ENCODE data around the gene SLC45A1. TPM values are rescaled to one million over a fixed set of nuclear protein-coding genes. Genes with fewer than 3 reads are reported as not detected.
A peak's percentile ranks its signal among the peaks of the same experiment; 100 is the strongest.

Gene SLC45A1
- total and polyA plus RNA-seq, 7 experiments from 2014 or later = 0.15 to 1.5 (median 1.2) TPM

GRCh38 chr1:8368956-8369639 is 51.2 kb downstream of the SLC45A1 start:
- no peak overlapping the region for H3K4me3 Mint-ChIP-seq
- H3K4me1 Mint-ChIP-seq = peaks cover 11 to 73% (median 58%) of the 10 kb centered on the region in 7 donors
- H3K36me3 Mint-ChIP-seq = peaks cover 0 to 26% (median 0%) of the 10 kb centered on the region in 5 donors
- no peak for DNase-seq
- H3K27me3 ChIP-seq (ENCODE audit: control insufficient read depth in 2 of 2, insufficient read depth in 2 of 2, low read length in 2 of 2) = no peaks in the 10 kb centered on the region
- ATAC-seq = no peak
- H3K4me1 ChIP-seq (ENCODE audit: control insufficient read depth in 2 of 2, insufficient read depth in 2 of 2, low read length in 2 of 2) = no peaks in the 10 kb centered on the region
- ChIA-PET POLR2A (no interaction called here), CTCF (interaction anchor here (0.6 kb wide), 1 partner anchor 54 kb away, joined by 7 read pairs; no protein-coding TSS in a partner anchor)
- H3K27ac Mint-ChIP-seq = peak overlapping the region in 5 of 9 donors; percentile 51 to 76 (median 70)
- H3K9me3 Mint-ChIP-seq = peaks cover 0 to 2% (median 0%) of the 10 kb centered on the region in 11 donors
- no peaks in the 10 kb centered on the region for H3K27me3 Mint-ChIP-seq
- H3K4me3 ChIP-seq (ENCODE audit: low read length) = no peak overlapping the region
- H3K9me3 ChIP-seq (ENCODE audit: control insufficient read depth in 2 of 3, low read length in 3 of 3) = no peaks in the 10 kb centered on the region
- intact Hi-C loops (cut with micrococcal nuclease) = no loop called here
- H3K36me3 ChIP-seq (ENCODE audit: control insufficient read depth in 2 of 3, insufficient read depth in 3 of 3, low read length in 3 of 3) = peaks cover 0 to 73% (median 8%) of the 10 kb centered on the region in 3 experiments
- H3K27ac ChIP-seq (ENCODE audit: low read depth, low read length) = no peak overlapping the region

- CTCF ChIA-PET = interaction anchor here (1.1 kb wide), 1 partner anchor 479 kb away, joined by 3 read pairs; no protein-coding TSS in a partner anchor
- peaks cover 3 to 5% of the 10 kb centered on the region in 2 donors for H3K4me1 ChIP-seq (ENCODE audit: control insufficient read depth in 2 of 2, insufficient read depth in 2 of 2, low read length in 2 of 2)
- peak overlapping the region in 7 of 9 donors; percentile 2 to 59 (median 26) for H3K27ac Mint-ChIP-seq
- peaks cover 0 to 62% (median 4%) of the 10 kb centered on the region in 3 experiments for H3K36me3 ChIP-seq (ENCODE audit: control insufficient read depth in 2 of 3, insufficient read depth in 3 of 3, low read length in 3 of 3)
- peaks cover 0 to 2% (median 0%) of the 10 kb centered on the region in 11 donors for H3K9me3 Mint-ChIP-seq
- no peak overlapping the region for H3K27ac ChIP-seq (ENCODE audit: low read depth, low read length)
- H3K9me3 ChIP-seq (ENCODE audit: control insufficient read depth in 2 of 3, low read length in 3 of 3) = no peaks in the 10 kb centered on the region
- no peak for DNase-seq
- peak overlapping the region in 1 of 10 donors; percentile 17 for H3K4me3 Mint-ChIP-seq
- no peaks in the 10 kb centered on the region for H3K27me3 Mint-ChIP-seq
- H3K27me3 ChIP-seq (ENCODE audit: control insufficient read depth in 2 of 2, insufficient read depth in 2 of 2, low read length in 2 of 2) = no peaks in the 10 kb centered on the region
- POLR2A ChIA-PET = interaction anchor here (1.3 kb wide), 1 partner anchor 12 kb away, joined by 4 read pairs; no protein-coding TSS in a partner anchor
- H3K4me3 ChIP-seq (ENCODE audit: low read length) = no peak overlapping the region
- H3K4me1 Mint-ChIP-seq = peaks cover 17 to 85% (median 69%) of the 10 kb centered on the region in 7 donors
- peaks cover 0 to 23% (median 0%) of the 10 kb centered on the region in 5 donors for H3K36me3 Mint-ChIP-seq
- ATAC-seq = no peak
- intact Hi-C loops (cut with micrococcal nuclease) = no loop called here
Measured at GRCh38 chr1:8370046-8370881, 52.4 kb downstream of the SLC45A1 start.

- no peak overlapping the region for H3K4me3 Mint-ChIP-seq
- H3K27ac ChIP-seq (ENCODE audit: low read depth, low read length) = no peak overlapping the region
- H3K4me3 ChIP-seq (ENCODE audit: low read length) = no peak overlapping the region
- H3K36me3 Mint-ChIP-seq = peaks cover 0 to 20% (median 0%) of the 10 kb centered on the region in 5 donors
- H3K4me1 ChIP-seq (ENCODE audit: control insufficient read depth in 2 of 2, insufficient read depth in 2 of 2, low read length in 2 of 2) = peaks cover 3 to 5% of the 10 kb centered on the region in 2 donors
- DNase-seq (no peak), ATAC-seq (no peak)
- peaks cover 17 to 84% (median 69%) of the 10 kb centered on the region in 7 donors for H3K4me1 Mint-ChIP-seq
- ChIA-PET CTCF (interaction anchor here (1.1 kb wide), 1 partner anchor 478 kb away, joined by 3 read pairs; no protein-coding TSS in a partner anchor), POLR2A (interaction anchor here (1.3 kb wide), 1 partner anchor 11 kb away, joined by 4 read pairs; no protein-coding TSS in a partner anchor)
- H3K36me3 ChIP-seq (ENCODE audit: control insufficient read depth in 2 of 3, insufficient read depth in 3 of 3, low read length in 3 of 3) = peaks cover 0 to 55% (median 0%) of the 10 kb centered on the region in 3 experiments
- no peaks in the 10 kb centered on the region for H3K27me3 ChIP-seq (ENCODE audit: control insufficient read depth in 2 of 2, insufficient read depth in 2 of 2, low read length in 2 of 2)
- H3K27ac Mint-ChIP-seq = peak overlapping the region in 6 of 9 donors; percentile 13 to 80 (median 46)
- intact Hi-C loops (cut with micrococcal nuclease) = no loop called here
- no peaks in the 10 kb centered on the region for H3K9me3 ChIP-seq (ENCODE audit: control insufficient read depth in 2 of 3, low read length in 3 of 3)
- H3K9me3 Mint-ChIP-seq = peaks cover 0 to 2% (median 0%) of the 10 kb centered on the region in 11 donors
- H3K27me3 Mint-ChIP-seq = no peaks in the 10 kb centered on the region
Measured at GRCh38 chr1:8370905-8371315, 53.0 kb downstream of the SLC45A1 start.

GRCh38 chr1:8371372-8371991 is 53.6 kb downstream of the SLC45A1 start:
- Mint-ChIP-seq H3K27ac (peak overlapping the region in 8 of 9 donors; percentile 1 to 80 (median 46)), H3K4me3 (no peak overlapping the region), H3K9me3 (no peaks in the 10 kb centered on the region), H3K36me3 (peaks cover 0 to 15% (median 0%) of the 10 kb centered on the region in 5 donors), H3K27me3 (no peaks in the 10 kb centered on the region), H3K4me1 (peaks cover 21 to 89% (median 74%) of the 10 kb centered on the region in 7 donors)
- ChIA-PET POLR2A (interaction anchor here (0.9 to 1.3 kb wide), 2 partner anchors 9 to 11 kb away, joined by 3 to 4 read pairs; no protein-coding TSS in a partner anchor), CTCF (interaction anchor here (1.2 kb wide), 1 partner anchor 19 kb away, joined by 3 read pairs; no protein-coding TSS in a partner anchor)
- Histone ChIP-seq H3K4me1 (ENCODE audit: control insufficient read depth in 2 of 2, insufficient read depth in 2 of 2, low read length in 2 of 2) (peaks cover 3 to 8% of the 10 kb centered on the region in 2 donors), H3K27ac (ENCODE audit: low read depth, low read length) (no peak overlapping the region), H3K4me3 (ENCODE audit: low read length) (no peak overlapping the region), H3K36me3 (ENCODE audit: control insufficient read depth in 2 of 3, insufficient read depth in 3 of 3, low read length in 3 of 3) (peaks cover 0 to 50% (median 0%) of the 10 kb centered on the region in 3 experiments), H3K9me3 (ENCODE audit: control insufficient read depth in 2 of 3, low read length in 3 of 3) (no peaks in the 10 kb centered on the region), H3K27me3 (ENCODE audit: control insufficient read depth in 2 of 2, insufficient read depth in 2 of 2, low read length in 2 of 2) (no peaks in the 10 kb centered on the region)
- no peak for ATAC-seq
- no peak for DNase-seq
- intact Hi-C loops (cut with micrococcal nuclease) = no loop called here

GRCh38 chr1:8373125-8373524 is 55.2 kb downstream of the SLC45A1 start:
- H3K27me3 ChIP-seq (ENCODE audit: control insufficient read depth in 2 of 2, insufficient read depth in 2 of 2, low read length in 2 of 2) = no peaks in the 10 kb centered on the region
- no peaks in the 10 kb centered on the region for H3K9me3 ChIP-seq (ENCODE audit: control insufficient read depth in 2 of 3, low read length in 3 of 3)
- H3K36me3 Mint-ChIP-seq = peaks cover 0 to 19% (median 0%) of the 10 kb centered on the region in 5 donors
- peaks cover 27 to 88% (median 71%) of the 10 kb centered on the region in 7 donors for H3K4me1 Mint-ChIP-seq
- ChIA-PET CTCF (interaction anchor here (1.8 kb wide), 1 partner anchor 58 kb away, joined by 7 read pairs; no protein-coding TSS in a partner anchor), POLR2A (no interaction called here)
- intact Hi-C loops (cut with micrococcal nuclease) = no loop called here
- H3K4me1 ChIP-seq (ENCODE audit: control insufficient read depth in 2 of 2, insufficient read depth in 2 of 2, low read length in 2 of 2) = peaks cover 3 to 10% of the 10 kb centered on the region in 2 donors
- peaks cover 0 to 41% (median 0%) of the 10 kb centered on the region in 3 experiments for H3K36me3 ChIP-seq (ENCODE audit: control insufficient read depth in 2 of 3, insufficient read depth in 3 of 3, low read length in 3 of 3)
- peak overlapping the region in 5 of 9 donors; percentile 5 to 71 (median 28) for H3K27ac Mint-ChIP-seq
- H3K27me3 Mint-ChIP-seq = no peaks in the 10 kb centered on the region
- H3K9me3 Mint-ChIP-seq = no peaks in the 10 kb centered on the region
- no peak for DNase-seq
- no peak overlapping the region for H3K4me3 Mint-ChIP-seq
- H3K4me3 ChIP-seq (ENCODE audit: low read length) = no peak overlapping the region
- H3K27ac ChIP-seq (ENCODE audit: low read depth, low read length) = no peak overlapping the region
- no peak for ATAC-seq

All from naive thymus-derived CD4-positive, alpha-beta T cell (primary cell).